GM19025 (cell line): ENCODE results near the gene GNAQ.
"Not testable (repeated sequence)": the region's sequence is repeated elsewhere in the genome, so short reads cannot be mapped to it uniquely, and the experiment has no call there.

ENCODE experiments used
- ATAC-seq: cut with Tn5 transposase; IDR thresholded peaks from one replicate; pipeline ENCODE4 v1.9.1; 2021; ENCODE audit warnings: mild to moderate bottlenecking, low read depth, moderate library complexity; ENCODE audit not compliant: unreplicated experiment

GNAQ gene

DNA sequence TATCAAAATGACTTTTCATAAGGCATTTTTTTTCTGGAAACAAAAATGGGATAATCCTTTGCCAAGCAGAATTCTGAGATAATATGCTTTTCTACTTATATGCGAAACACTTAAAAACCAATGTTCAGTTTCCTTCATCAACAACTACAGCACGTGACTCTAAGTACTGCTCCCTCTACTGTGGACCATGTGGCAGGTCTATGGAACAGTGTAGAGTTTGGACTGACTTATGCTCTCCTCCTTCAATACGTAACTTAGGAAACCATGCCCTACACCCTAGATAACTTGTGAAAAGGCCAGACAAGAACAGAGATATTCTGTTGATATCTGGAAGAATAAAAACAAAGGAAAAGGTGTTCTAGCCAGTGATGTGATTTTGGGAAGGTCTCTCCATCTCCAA lies 272.2 kb downstream of the GNAQ start:
- no peak for ATAC-seq

DNA sequence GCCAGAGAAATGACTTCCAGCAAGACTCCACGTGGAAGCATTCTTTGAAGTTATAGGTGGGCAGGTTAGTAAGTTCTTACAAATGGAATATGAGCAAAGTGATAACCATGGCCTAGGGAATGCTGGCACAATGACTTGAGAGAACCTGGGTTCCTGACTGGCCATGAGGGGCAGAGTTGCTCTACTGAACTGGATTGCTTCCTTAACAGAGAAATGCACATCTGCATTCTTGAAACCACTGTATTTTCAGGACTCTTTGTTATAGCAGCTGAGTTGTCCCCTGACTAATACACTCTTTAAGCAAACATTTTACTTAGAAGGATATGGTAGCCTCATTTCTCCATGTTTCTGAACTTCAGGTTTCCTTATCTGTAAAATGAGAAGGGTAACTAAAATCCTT lies 275.2 kb downstream of the GNAQ start:
- ATAC-seq, result no peak

DNA sequence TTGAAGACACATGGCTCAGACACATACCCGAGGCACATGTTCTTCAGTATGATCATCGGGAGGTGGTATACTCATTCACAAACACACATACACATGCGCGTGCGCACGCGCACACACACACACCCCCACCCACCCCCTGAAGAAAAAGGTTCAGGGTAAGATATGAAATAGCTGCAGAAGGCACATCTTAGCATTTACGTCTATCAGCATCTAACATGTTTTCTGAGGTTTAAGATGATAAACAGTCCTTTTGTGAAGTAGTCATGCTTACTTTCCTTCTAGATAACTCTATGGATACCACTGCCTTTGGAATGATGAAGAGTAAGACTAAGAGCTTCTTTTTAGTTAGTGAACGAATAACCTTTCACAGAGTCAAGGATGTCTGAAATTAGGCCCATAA lies 278.4 kb downstream of the GNAQ start:
- ATAC-seq, result no peak

DNA sequence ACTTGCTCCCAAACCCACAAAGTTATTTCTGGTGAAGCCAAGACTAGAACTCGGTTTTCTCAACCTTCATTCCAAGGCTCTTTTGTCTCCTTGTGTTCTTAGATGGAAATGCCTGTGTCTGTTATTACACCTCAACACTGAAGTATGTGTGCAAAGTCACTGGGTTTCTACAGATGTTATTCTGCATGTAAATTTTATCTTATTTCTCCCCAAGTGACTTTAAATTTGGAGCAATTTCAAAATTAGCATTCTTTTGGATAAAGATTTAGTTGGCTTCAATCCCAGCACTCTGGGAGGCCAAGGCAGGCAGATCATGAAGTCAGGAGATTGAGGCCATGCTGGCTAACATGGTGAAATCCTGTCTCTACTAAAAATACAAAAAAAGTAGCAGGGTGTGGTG lies 279.1 kb downstream of the GNAQ start:
- ATAC-seq, result no peak

DNA sequence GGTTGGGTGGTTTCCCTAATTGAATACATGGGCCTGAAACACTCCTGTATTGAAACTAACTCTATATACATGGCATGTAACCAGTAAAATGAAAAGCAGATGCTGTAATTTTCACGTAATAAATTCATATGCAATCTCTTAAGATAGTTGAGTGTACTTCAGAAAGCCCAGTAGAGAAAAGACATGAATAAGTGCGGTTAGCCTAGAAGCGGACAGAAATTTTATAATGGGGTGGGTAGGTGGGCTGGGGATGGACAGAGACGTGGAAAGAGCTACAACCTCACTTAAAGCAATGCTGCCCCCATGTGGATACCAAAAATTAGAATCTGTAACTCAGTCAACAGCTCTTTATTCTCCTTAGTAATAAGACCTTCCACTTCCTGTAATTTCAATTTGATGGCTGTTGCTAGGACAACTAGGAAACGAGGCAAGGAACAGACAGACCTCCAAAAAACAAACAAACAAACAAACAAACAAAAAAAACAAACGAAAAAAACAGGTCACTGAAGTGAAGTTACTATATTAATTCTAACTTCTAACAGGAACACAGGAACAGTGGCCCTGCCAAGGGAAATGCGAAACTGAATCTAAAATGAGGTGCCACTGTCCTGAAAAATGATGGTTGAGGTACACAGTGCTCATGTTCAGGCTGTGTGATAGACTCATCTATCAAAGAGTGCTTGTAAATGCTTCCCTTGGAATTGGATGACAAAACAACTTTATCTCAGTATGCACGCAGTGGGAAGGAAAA lies 280.1 kb downstream of the GNAQ start:
- no peak for ATAC-seq

DNA sequence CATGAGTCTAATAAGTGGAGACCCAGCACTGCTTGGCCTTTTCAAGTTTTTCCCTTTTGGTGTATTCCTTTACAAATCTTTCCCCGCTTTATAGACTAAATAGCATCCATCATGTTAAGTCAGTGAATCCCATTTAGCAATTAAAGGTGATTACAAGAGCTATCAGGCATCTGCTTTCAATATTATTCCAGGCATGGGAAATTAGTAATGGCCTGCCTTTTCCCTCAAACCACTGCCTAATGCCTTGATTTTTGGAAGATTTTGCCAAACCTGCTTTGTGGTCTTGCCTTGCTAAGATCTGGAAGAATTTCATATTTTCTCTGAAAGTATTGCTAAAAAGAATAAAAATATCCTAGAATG lies 280.6 kb downstream of the GNAQ start:
- no peak for ATAC-seq

DNA sequence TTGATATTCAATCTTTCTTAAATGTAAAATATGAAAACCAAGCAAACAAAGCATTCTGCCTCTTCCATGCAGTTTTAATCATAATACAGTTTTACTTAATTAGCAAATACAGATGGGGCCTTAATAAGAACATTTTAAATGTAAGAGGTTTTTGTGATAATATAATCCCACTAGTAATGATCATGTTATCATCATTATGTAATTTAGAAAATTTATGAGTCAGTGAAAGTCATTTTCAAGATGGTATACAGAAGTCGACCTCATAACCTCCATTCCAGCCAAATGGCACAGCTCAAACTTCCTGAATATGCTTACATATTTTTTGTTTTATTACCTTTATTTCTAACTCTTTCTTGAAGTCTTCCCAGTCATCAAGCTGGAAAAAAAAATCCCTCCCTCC lies 281.3 kb downstream of the GNAQ start:
- ATAC-seq, result no peak

DNA sequence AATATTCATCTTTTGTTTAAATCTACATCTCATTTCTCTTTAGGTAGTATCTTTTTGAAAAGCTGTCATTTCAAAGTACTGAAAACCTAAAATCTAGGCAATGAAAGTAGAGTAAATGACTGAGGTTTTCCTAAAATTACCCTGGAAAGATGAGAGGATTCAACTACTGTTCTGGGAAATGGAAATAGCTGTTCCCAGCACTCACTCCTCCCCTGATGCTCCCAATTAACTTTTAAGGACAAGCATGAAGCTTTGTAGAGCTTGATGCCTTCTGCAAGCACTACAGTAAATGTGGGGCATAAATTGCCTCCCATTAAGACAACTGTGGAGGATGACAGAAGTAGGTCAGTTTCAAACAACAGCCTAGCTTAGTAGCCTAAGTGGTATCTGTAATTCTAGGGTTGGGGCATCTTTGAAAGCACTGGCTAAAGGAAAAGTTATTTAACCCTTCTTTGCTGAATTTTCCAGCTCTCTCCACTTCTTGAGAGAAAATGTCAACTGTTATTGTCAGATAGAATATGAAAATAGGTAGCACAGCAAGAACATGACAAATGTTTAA lies 283.3 kb downstream of the GNAQ start:
- ATAC-seq, result no peak

DNA sequence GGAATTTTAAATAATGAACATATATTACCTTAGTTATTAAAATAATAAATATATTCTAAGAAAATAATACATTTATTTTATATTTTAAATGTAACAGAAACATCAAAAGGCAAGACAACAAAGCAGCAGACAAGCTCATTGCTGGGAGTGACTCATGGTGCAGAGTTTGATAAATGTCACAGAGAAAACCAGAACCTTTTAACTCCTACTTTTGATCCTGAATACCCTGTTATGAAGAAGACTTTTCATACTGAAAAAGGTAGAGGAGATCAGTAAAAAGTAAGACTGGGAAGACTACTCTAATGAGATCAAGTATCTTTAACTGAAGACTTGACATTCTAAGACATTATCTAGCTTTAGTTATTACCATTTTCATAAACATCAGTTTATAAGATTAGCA lies 284.4 kb downstream of the GNAQ start:
- no peak for ATAC-seq

DNA sequence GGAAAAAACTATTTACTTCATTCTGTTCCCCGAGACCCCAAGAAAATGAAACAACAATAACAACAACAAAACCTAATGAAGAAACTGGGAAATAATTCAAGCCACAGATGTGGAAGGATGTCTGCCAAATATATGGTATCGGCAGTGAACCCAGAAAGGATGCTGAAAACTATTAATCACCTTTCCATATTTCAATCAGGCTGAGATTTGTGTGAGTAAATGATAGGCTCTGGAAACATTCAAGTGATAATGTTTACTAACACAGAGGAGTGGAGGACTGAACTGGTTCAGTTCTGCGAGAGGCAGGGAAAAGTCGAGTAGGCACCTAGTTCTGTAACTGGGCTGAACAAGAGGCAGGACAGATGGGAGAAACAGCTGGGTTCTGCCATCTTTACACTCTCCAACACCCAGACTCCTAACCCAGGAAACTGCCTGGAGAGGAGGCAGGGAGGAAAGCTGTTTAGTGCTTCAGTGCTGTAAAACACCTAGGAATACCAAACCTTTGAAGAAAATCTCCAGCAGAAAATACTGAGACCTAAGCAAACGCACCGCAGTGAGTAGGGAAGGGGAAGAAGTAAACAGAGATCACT lies 286.7 kb downstream of the GNAQ start:
- no peak for ATAC-seq

DNA sequence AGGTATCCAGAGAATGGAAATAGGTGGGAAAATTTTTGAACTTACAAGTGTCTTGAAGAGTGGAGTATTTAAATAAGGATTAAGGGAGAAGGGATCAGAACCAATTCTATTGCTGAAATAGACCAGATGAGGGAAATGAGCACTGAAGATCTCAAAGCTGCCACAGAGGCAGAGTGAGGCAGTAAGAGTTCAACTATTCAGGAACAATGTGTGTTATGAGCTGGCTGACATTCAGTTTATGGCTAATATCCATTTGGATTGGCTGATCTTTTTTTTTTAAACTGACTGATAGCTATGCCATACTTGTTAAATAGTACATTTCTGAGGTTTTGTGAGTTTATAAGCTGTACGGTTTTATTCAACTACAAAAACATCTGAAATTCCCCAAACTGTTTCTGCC lies 288.2 kb downstream of the GNAQ start:
- no peak for ATAC-seq

DNA sequence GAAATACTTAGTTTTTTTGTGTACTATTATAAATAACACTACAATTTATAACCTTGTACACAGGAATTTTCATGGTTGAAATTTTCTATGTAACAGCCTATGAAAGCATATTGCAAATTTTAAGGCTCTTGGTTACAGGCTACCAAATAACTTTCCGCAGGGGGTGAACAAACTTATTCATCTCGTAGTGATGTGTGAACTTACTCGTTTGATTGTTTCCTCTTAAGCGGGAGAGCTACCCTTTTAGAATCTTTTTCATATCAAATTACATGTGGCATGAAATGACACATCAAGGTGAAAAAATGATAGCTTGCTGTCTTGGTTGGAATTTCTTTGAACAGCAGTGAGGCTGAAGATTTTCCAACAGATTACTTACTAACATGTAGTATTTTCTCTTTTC lies 292.7 kb downstream of the GNAQ start:
- ATAC-seq, result no peak

DNA sequence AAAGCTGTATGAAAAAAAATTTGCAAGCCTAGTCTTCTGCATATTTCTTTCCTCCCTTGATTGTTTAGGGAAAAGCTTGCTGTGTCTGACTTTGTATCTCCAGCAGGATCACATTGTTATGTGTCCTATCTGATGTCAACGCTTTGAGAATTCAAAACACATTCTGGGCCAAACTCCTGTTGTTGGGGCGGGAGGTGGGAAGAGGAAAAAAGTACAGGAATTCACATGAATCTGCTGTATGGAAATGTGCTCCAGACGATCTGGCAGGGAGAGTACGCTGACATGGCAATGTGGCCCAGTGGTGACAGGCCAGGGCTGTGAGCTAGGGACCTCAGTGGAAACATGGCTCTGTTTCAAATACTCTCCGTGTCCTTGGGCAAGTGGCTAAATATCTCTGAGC lies 296.1 kb downstream of the GNAQ start:
- ATAC-seq, result no peak

DNA sequence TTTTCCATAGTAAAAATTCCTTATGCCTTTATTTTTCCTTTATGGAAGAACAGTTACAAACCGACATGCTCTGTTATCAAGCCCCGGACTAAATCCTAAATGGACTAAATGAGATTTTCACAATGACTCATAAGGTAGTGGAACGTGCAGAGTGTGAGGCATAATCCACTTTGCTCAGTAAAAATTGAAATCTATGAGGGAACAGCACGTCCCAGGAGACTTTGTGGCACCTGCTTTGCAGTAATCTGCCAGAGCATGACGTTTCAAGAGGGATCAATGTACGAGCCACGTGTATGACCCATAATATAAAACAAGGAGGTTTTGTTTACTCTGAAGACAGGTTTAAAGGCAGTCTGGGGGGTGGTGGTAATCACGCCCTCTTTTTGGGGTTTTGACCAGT lies 299.7 kb downstream of the GNAQ start:
- no peak for ATAC-seq

DNA sequence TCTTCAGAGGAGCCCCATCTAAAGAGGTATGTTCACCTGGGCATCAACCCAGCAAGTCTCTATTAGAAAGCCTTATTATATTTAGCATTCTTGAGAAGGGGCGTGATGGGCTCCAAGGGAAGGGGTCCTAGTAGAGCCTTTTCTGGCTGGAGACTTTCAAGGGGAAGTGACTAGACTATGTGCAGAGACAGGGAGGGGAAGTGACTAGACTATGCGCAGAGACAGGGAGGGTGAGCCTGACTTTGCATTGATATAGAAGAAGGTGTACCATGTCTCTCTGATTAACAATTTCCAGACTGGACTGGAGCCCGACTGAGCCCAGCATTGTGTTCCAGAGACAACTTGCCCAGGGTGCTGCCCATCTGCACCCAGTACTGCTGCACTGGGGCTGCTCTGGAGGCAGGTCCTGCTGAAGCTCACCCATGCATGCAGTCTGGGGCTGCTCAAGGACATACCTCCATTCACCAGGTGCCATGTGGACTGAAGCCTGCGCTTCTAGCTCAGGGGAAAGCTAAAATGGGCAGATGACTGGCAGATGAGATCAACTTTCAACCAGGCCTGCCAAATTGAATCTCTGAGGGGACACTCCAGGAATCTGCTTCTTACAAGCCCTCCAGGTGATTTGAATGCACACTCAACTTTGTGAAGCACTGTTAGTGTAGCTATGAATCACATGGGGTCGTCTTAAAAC lies 300.5 kb downstream of the GNAQ start:
- no peak for ATAC-seq

DNA sequence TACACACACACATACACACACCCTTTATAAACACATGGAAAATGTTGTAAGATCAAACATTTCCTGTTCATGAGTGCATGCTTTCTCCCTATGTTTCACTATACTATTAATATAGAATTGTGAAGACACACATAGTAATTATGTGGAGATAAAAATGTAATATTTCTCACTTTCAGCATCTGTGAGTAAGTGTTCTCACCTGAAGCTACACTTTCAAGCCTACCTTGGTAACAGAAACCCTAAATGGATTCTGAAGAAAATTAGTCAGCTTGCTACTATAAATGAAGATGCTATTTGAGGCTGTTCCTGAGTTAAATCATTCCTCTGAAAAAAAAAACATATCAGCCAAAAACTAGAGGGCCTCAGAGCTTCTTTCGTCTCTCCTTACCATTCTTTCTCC lies 302.4 kb downstream of the GNAQ start:
- ATAC-seq, result no peak

DNA sequence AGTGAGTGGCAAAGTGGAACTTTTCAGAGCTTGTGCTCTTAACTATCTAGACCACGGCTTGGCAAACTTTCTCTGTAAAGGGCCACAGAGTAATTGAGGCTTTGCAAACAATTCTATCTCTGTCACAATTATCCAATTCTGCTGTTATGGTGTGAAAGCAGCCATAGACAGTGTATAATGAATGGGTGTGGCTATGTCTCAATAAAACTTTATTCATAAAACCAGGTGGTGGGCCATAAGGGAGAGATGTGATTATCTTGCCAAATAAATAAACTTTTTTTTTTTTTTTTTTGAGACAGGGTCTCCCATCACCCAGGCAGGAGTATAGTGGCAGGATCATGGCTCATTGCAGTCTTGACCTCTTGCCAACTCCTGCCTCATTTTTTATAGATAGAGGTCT lies 304.8 kb downstream of the GNAQ start:
- ATAC-seq, result no peak

DNA sequence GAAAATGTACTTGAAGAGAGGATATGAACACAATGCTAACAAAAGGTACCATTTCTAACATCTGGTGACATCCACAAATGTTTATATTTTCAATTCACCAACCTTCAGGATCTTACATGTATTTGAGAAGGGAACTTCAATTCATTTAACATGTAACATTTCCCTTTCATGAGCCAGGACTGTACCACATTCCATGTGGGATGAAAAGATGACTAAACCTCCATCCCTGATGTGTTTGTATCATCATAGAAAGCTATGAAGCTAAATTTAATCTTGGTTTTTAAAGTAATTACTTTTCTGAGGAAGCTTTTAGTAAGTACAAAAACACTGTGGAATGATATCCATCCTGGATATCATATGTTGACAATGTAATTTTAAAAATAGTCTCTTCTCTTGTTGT lies 305.3 kb downstream of the GNAQ start:
- no peak for ATAC-seq

DNA sequence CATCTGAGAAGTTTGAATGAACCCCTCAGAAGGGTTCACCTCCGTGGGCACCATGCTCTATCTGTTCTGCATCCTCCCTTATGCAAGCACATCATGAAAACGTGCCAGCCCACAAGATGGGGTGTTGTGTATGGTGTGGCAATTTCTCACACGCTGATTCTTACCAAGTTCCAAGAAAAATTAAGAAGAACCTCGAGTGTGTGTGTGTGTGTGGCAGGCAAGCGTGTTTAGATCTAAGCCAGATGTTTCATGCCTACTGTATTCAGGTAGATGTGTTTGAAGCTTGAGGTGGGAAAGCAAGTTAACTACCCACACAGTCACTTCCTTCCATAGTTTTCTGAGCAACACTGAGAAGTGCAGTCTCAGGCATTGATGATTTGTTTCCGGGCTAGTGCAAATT lies 305.8 kb downstream of the GNAQ start:
- ATAC-seq, result no peak

DNA sequence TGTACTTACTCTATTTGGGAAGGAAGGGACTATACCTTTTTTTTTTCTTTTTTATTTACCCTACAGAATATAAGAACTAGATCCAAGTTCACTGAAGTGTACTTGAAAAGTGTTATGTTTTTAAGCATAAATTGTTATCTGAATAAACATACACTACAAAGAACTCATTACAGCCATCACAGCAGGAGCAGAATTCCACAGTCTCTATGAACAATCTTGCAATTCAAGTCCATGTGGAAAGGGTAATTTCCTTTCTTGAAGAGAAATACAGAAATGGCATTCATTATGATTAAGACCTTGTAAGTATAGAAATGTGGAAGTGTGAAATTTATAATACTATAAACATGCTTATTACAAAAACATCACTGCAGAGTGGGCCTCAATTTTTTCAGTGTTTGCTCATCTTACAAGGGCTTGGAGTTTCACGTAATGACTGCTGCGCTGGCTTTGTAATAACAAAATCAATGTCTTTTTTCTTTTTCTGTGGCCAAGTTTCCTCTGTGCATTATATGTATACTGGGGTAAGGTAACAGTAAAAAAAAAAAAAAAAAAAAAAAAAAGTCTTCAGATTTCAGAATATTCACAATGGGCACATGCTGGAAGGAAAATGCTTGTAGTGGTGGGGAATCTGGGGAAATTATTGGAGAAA lies 306.4 kb downstream of the GNAQ start:
- ATAC-seq, result no peak

DNA sequence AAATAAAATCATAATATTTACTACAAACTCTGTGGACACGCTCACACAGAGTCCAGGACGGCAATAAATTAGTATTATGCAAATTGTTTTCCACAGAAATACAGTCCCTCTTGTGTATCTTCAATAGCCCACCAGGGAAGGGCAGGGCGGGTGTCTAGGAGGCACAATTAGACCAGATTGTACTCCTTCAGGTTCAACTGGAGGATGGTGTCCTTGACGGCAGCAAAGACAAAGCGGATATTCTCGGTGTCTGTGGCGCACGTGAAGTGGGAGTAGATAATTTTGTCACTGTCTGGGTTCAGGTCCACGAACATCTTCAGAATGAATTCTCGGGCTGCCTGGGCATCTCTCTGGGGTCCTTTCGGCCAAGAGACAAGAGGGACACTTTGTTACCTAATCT lies 310.5 kb downstream of the GNAQ start:
- ATAC-seq, result not testable (repeated sequence)
